RPMI7951 (cell line): Measurements from ENCODE around the gene SPSB4. TPM values are rescaled to one million over a fixed set of nuclear protein-coding genes. Genes with fewer than 3 reads are reported as not detected.

Source experiments
- DNase-seq: peaks from one replicate; pipeline ENCODE4 v3.0.0-alpha.2; 2012; ENCODE audit warnings: low read depth
- total RNA-seq: library from RNA; depleted of rRNA; stranded (reverse); fragments of >200 nt; shearing (Covaris generic); gene quantifications from 2 replicates; pipeline ENCODE4 v1.2.3, GENCODE V29; 2014

The SPSB4 gene
- total RNA-seq, 1 experiment from 2014 or later, result not detected

- no peak for DNase-seq
These were observed 1.3 kb downstream of the SPSB4 start for GRCh38 chr3:141052201-141053069.

DNA sequence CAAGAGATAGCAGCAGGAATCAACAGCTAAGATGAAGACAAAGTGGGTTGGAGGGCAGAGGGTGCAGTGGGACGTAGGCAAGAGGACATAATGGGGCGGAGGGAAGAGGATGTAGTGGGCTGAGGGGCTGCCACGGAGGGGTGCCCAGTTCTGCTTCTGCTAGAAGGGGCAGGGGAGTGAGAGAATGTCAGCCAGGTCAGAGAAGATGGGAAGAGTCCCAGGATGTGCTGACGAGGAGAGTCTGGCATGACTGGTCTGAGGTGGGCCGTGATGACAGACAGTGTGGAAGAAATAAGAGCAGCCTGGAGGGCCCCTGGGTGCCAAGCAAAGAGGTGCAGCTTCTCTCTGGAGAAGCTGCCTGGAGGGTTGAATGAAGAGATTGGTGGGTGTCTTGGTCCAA is 4.0 kb downstream of the SPSB4 start:
- DNase-seq, result no peak

- DNase-seq, result no peak
These were observed 4.6 kb downstream of the SPSB4 start for GRCh38 chr3:141055536-141056445.

DNA sequence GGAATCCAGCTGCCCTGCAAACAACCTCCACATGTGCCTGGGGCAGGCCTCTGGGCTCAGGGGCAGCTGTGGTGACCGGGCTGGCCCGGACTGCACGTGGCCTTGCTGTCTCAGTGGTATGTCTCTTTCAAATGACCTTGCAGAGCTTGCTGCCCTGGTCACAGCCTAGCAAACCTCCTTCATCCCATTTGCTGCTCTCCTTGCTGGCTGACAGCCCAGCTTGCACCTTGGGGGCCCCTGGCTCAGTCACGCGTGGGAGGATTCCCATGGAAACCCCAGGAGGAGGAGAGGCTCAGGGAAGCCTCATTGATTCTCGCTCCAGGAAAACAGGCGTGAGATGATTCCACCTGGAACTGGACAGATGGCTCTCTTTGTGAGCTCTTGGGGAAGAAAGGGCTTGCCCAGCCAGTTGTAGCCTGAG is 5.6 kb downstream of the SPSB4 start:
- no peak for DNase-seq

DNA sequence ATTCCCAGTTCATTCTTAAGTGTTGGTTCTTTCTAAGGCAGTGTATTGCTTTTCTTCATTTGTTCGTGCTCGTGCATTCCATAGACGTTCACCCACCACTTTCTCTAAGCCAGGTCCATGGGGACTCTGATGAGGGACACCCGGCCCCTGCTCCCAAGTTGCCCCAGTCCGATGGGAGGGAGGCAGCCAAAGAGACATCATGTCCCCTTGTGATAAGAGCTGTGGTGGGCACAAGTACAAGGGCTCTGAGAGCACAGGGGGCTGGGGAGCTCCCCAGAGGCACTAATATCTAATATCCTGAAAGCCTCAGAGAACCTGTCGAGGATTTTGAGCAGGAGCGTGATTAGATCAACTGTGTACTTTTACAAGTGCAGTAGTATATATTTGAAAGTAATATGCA is 6.3 kb downstream of the SPSB4 start:
- no peak for DNase-seq

GRCh38 chr3:141057946-141058800 is 7.0 kb downstream of the SPSB4 start:
- DNase-seq, result no peak

DNA sequence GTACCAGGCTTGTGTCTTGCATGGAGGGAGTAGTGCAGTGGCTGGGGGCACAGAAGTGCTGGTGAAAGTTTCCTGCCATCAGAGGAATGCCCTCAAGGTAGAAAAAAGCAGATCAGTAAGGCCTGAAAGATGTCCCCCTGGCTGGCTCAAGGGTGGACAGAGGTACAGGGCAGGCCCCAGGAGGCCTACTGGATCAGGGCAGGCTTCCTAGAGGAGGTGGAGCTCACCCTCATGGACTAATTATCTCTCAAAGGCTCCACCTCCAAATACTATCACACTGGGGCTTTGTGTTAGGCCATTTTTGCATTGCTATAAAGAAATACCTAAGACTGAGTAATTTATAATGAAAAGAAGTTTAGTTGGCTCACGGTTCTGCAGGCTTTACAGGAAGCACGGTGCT is 7.8 kb downstream of the SPSB4 start:
- no peak for DNase-seq

GRCh38 chr3:141059816-141060215 is 8.7 kb downstream of the SPSB4 start:
- DNase-seq, result no peak

DNA sequence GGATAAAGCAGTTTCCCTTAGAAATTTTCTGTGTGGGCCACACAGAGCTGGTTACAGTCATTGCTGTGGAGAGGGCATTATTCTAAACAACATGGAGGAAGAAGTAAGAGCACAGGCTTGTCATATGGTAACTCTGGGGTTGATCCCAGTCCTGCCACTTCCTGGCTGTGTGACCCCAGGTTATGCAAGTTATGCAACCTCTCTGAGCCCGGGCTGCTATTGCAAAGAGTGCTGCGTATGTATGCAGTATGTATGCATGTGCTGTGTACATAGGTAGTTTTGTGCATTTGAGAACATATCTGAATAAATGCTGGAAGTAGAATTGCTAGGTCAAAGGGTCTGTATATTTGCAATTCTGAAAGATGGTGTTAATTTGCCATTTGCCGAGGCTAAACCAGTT is 9.2 kb downstream of the SPSB4 start:
- no peak for DNase-seq

- no peak for DNase-seq
These were observed 12.7 kb downstream of the SPSB4 start for GRCh38 chr3:141063831-141064230.

- no peak for DNase-seq
These were observed 13.2 kb downstream of the SPSB4 start for GRCh38 chr3:141064255-141064926.

DNA sequence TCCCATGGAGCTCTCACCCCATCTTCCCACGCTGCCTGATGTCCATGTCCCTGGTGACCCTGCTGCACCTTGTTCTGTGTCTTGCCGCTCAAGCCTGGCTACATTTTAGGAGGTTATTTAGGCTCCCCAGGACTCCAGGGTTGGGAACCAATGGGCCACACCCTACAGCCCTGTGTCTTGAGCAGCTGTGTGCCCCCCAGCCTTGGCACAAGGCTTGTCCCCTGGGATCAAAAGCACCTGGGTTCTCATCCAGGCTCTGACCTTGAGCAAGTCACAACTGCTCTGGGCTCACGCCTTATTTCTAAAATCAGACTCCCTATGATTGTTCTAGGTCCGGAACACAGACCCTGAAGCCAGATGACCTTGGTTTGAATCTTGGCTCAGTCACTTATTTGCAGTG is 14.1 kb downstream of the SPSB4 start:
- DNase-seq, result no peak

- no peak for DNase-seq
These were observed 15.0 kb downstream of the SPSB4 start for GRCh38 chr3:141065841-141066805.

GRCh38 chr3:141067206-141067974 is 16.2 kb downstream of the SPSB4 start:
- no peak for DNase-seq

GRCh38 chr3:141070229-141070628 is 19.1 kb downstream of the SPSB4 start:
- no peak for DNase-seq

DNA sequence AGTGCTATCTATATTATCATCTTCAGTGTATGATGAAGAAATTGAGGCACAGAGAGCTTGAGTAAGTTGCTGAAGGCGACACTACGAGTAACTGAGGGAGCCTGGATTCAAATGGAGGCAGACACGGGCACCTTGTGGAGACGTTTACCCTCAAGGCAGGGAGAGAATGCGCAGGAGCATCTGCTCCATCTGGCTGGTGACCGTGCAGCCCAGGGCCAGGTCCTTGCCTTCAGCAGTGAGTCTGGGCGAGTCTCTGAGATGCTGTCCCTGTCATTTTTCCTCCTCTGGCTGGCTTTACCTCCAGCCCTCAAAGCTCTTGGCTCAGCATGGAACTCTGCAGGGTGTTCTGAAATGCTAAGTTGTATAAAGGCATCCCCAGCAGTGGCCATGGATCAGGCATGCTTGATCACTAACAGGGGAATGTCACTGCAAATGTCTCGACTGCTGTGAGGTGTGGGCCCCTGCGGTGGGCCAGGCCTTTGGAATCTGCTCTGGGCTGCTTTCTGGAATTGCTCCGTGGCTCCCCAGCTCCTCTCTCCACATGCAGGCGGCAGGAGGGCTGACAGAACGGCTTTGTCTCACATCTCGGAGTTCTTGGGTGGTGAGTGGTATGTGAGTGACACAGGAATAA is 19.7 kb downstream of the SPSB4 start:
- DNase-seq, result no peak

GRCh38 chr3:141071681-141072260 is 20.6 kb downstream of the SPSB4 start:
- no peak for DNase-seq

GRCh38 chr3:141072950-141073349 is 21.8 kb downstream of the SPSB4 start:
- DNase-seq, result no peak
